GM23248 (cell line): Measurements from ENCODE around the gene SETX.

Source experiments
- EZH2 ChIP-seq: fragments of 200-600 bp; sonication (generic); IDR thresholded peaks from 2 replicates; pipeline ENCODE4 v1.6.1; 2018; ENCODE audit warnings: antibody characterized with exemption, mild to moderate bottlenecking; ENCODE audit not compliant: insufficient read depth, poor library complexity, severe bottlenecking
- EZH2phosphoT487 ChIP-seq: fragments of 200-600 bp; sonication (generic); IDR thresholded peaks from 2 replicates; pipeline ENCODE4 v1.6.1; 2018; ENCODE audit warnings: antibody characterized with exemption, moderate library complexity, mild to moderate bottlenecking, low read depth; ENCODE audit not compliant: insufficient read depth

- TF ChIP-seq EZH2: no peak
- no peak for TF ChIP-seq EZH2phosphoT487
These were observed 67.5 kb downstream of the SETX start for GRCh38 chr9:132287256-132287760.
